Neural cell (in vitro differentiated cells): ENCODE data around the gene ARPC5.

Source experiments
- EP300 ChIP-seq: fragments of 450-650 bp; conservative IDR thresholded peaks from 2 replicates; pipeline ENCODE4 v1.6.1; 2014; ENCODE audit warnings: antibody characterized with exemption, mild to moderate bottlenecking, moderate library complexity; ENCODE audit not compliant: poor library complexity, severe bottlenecking
- EZH2 ChIP-seq: fragments of 200-600, 300-800 bp; shearing (Covaris generic), sonication (generic); IDR thresholded peaks from 2 replicates; pipeline ENCODE4 v1.6.1; 2014; ENCODE audit warnings: antibody characterized with exemption, low read length, borderline replicate concordance, mild to moderate bottlenecking; ENCODE audit not compliant: insufficient read depth, poor library complexity, severe bottlenecking
- POLR2AphosphoS5 ChIP-seq: IDR thresholded peaks from 2 replicates; pipeline ENCODE4 v1.6.1; 2012
- TF ChIP-seq, protein P1 (sequence below): fragments of 450-650 bp; IDR thresholded peaks from 2 replicates; pipeline ENCODE4 v1.5.1; 2014; ENCODE audit warnings: antibody characterized with exemption, mild to moderate bottlenecking, moderate library complexity; ENCODE audit not compliant: poor library complexity, severe bottlenecking
- TF ChIP-seq, protein P2 (sequence below): IDR thresholded peaks from 2 replicates; pipeline ENCODE4 v1.6.1; 2012; ENCODE audit warnings: borderline replicate concordance

DNA sequence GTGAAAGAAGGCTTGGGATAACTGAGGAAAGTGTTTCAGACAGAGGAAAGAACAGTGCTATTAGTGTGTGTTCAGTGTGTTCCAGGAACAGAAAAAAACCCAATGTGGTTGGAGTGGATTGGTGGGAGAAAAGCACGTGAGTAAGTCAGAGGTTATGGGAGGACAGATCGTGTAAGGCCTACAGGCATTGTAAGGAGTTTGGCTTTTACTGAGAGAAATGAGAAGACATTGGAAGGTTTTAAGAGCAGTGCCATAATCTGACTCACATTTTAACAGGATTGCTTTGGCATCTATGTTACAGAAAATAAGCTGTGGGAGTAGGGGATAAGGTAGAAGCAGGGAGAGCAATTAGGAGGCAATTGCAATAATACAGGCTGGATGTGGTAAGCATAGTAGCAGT lies 4.8 kb downstream of the ARPC5 start:
- TF ChIP-seq, protein P1, sequence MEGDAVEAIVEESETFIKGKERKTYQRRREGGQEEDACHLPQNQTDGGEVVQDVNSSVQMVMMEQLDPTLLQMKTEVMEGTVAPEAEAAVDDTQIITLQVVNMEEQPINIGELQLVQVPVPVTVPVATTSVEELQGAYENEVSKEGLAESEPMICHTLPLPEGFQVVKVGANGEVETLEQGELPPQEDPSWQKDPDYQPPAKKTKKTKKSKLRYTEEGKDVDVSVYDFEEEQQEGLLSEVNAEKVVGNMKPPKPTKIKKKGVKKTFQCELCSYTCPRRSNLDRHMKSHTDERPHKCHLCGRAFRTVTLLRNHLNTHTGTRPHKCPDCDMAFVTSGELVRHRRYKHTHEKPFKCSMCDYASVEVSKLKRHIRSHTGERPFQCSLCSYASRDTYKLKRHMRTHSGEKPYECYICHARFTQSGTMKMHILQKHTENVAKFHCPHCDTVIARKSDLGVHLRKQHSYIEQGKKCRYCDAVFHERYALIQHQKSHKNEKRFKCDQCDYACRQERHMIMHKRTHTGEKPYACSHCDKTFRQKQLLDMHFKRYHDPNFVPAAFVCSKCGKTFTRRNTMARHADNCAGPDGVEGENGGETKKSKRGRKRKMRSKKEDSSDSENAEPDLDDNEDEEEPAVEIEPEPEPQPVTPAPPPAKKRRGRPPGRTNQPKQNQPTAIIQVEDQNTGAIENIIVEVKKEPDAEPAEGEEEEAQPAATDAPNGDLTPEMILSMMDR, result no peak
- TF ChIP-seq POLR2AphosphoS5 (no peak), EZH2 (no peak), EP300 (no peak)
- TF ChIP-seq, protein P2, sequence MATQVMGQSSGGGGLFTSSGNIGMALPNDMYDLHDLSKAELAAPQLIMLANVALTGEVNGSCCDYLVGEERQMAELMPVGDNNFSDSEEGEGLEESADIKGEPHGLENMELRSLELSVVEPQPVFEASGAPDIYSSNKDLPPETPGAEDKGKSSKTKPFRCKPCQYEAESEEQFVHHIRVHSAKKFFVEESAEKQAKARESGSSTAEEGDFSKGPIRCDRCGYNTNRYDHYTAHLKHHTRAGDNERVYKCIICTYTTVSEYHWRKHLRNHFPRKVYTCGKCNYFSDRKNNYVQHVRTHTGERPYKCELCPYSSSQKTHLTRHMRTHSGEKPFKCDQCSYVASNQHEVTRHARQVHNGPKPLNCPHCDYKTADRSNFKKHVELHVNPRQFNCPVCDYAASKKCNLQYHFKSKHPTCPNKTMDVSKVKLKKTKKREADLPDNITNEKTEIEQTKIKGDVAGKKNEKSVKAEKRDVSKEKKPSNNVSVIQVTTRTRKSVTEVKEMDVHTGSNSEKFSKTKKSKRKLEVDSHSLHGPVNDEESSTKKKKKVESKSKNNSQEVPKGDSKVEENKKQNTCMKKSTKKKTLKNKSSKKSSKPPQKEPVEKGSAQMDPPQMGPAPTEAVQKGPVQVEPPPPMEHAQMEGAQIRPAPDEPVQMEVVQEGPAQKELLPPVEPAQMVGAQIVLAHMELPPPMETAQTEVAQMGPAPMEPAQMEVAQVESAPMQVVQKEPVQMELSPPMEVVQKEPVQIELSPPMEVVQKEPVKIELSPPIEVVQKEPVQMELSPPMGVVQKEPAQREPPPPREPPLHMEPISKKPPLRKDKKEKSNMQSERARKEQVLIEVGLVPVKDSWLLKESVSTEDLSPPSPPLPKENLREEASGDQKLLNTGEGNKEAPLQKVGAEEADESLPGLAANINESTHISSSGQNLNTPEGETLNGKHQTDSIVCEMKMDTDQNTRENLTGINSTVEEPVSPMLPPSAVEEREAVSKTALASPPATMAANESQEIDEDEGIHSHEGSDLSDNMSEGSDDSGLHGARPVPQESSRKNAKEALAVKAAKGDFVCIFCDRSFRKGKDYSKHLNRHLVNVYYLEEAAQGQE, result no peak
